ENCODE results near the gene MSRB1. TPM values are rescaled to one million over a fixed set of nuclear protein-coding genes. Genes with fewer than 3 reads are reported as not detected.

The MSRB1 gene
- total RNA-seq, 1 experiment from 2014 or later: 49.4 TPM

DNA sequence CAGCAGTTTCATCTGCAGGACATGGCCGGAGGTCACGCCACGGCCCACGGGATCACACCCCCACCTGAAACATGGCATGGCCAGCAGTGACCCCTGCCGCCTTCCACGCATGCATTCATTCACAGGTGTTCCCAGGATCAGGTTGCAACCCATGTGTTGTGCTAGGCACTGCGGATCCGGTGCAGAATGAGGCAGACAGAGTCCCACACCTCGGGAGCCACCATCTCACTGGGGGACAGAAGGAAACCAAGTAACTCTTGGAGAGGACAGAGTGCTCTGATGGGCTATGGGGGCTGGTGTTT, 4.3 kb upstream of the MSRB1 start:
- H3K27ac ChIP-seq: no peak overlapping the region
- intact Hi-C loops (cut with micrococcal nuclease; ENCODE audit: unreplicated experiment): no loop called here
- 0 out of 2 replicates have a peak, but pooled peaks cover 3% of the 10 kb centered on the region for H4K20me1 ChIP-seq (ENCODE audit: insufficient read depth)
- 0 out of 2 replicates have a peak, but pooled peaks cover under 1% of the 10 kb centered on the region for H3K4me1 ChIP-seq (replicated peaks; ENCODE audit: insufficient read depth)
- H3F3A ChIP-seq (ENCODE audit: insufficient read depth, low read depth): peaks cover 17% of the 10 kb centered on the region; the same call in 1 of the 2 replicates
- peaks cover 6% of the 10 kb centered on the region; the same call in 1 of the 2 replicates for H3K79me2 ChIP-seq (ENCODE audit: low read depth)
- H3K27me3 ChIP-seq (ENCODE audit: insufficient read depth, low read depth): no peaks in the 10 kb centered on the region
- H3K9me2 ChIP-seq (ENCODE audit: insufficient read depth): no peaks in the 10 kb centered on the region
- H3K9me3 ChIP-seq (ENCODE audit: insufficient read depth, low read depth): no peaks in the 10 kb centered on the region
- no TSS peak for BruUV-seq (replicated peaks)
- ChIA-PET POLR2A (ENCODE audit: unreplicated experiment) (no interaction called here), CTCF (no interaction called here)
- no peak overlapping the region for H2AFZ ChIP-seq
- no peak overlapping the region for H3K4me2 ChIP-seq
- no peaks in the 10 kb centered on the region for H3K36me3 ChIP-seq (ENCODE audit: low read depth)
- TF ChIP-seq, protein P1, sequence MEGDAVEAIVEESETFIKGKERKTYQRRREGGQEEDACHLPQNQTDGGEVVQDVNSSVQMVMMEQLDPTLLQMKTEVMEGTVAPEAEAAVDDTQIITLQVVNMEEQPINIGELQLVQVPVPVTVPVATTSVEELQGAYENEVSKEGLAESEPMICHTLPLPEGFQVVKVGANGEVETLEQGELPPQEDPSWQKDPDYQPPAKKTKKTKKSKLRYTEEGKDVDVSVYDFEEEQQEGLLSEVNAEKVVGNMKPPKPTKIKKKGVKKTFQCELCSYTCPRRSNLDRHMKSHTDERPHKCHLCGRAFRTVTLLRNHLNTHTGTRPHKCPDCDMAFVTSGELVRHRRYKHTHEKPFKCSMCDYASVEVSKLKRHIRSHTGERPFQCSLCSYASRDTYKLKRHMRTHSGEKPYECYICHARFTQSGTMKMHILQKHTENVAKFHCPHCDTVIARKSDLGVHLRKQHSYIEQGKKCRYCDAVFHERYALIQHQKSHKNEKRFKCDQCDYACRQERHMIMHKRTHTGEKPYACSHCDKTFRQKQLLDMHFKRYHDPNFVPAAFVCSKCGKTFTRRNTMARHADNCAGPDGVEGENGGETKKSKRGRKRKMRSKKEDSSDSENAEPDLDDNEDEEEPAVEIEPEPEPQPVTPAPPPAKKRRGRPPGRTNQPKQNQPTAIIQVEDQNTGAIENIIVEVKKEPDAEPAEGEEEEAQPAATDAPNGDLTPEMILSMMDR (conservative IDR thresholded peaks at IDR 0.05): no peak
- TF ChIP-seq EZH2 (IDR thresholded peaks at IDR 0.05; ENCODE audit: low read depth): no peak
- no peak for DNase-seq
- no peak overlapping the region for H3K4me3 ChIP-seq

GRCh38 chr16:1946495-1947368, 3.7 kb upstream of the MSRB1 start:
- no peak overlapping the region for H3K4me2 ChIP-seq
- peaks cover 6% of the 10 kb centered on the region; the same call in 1 of the 2 replicates for H3K79me2 ChIP-seq (ENCODE audit: low read depth)
- no peak overlapping the region for H3K27ac ChIP-seq
- H3K4me3 ChIP-seq: no peak overlapping the region
- H3K4me1 ChIP-seq (replicated peaks; ENCODE audit: insufficient read depth): peaks cover 5% of the 10 kb centered on the region
- ChIA-PET POLR2A (ENCODE audit: unreplicated experiment) (no interaction called here), CTCF (interaction anchor here (0.6 kb wide), 1 partner anchor 192 kb away, joined by 7 read pairs; no protein-coding TSS in a partner anchor)
- TF ChIP-seq EZH2 (IDR thresholded peaks at IDR 0.05; ENCODE audit: low read depth): no peak
- TF ChIP-seq, protein P1 (conservative IDR thresholded peaks at IDR 0.05): no peak
- no peak for DNase-seq
- no peak overlapping the region for H2AFZ ChIP-seq
- no TSS peak for BruUV-seq (replicated peaks)
- H3K36me3 ChIP-seq (ENCODE audit: low read depth): no peaks in the 10 kb centered on the region
- 0 out of 2 replicates have a peak, but pooled peaks cover 3% of the 10 kb centered on the region for H4K20me1 ChIP-seq (ENCODE audit: insufficient read depth)
- no peaks in the 10 kb centered on the region for H3K27me3 ChIP-seq (ENCODE audit: insufficient read depth, low read depth)
- no peaks in the 10 kb centered on the region for H3K9me3 ChIP-seq (ENCODE audit: insufficient read depth, low read depth)
- peaks cover 23% of the 10 kb centered on the region; the same call in 1 of the 2 replicates for H3F3A ChIP-seq (ENCODE audit: insufficient read depth, low read depth)
- H3K9me2 ChIP-seq (ENCODE audit: insufficient read depth): no peaks in the 10 kb centered on the region
- intact Hi-C loops (cut with micrococcal nuclease; ENCODE audit: unreplicated experiment): no loop called here

GRCh38 chr16:1945559-1946391, 2.8 kb upstream of the MSRB1 start:
- intact Hi-C loops (cut with micrococcal nuclease; ENCODE audit: unreplicated experiment): no loop called here
- peaks cover 33% of the 10 kb centered on the region; the same call in 1 of the 2 replicates for H3F3A ChIP-seq (ENCODE audit: insufficient read depth, low read depth)
- H3K4me2 ChIP-seq: no peak overlapping the region
- H2AFZ ChIP-seq: no peak overlapping the region
- H4K20me1 ChIP-seq (ENCODE audit: insufficient read depth): 0 out of 2 replicates have a peak, but pooled peaks cover 3% of the 10 kb centered on the region
- CTCF ChIA-PET: interaction anchor here (0.6 kb wide), 1 partner anchor 193 kb away, joined by 7 read pairs; no protein-coding TSS in a partner anchor
- no peak overlapping the region for H3K4me3 ChIP-seq
- H3K36me3 ChIP-seq (ENCODE audit: low read depth): no peaks in the 10 kb centered on the region
- no peak for TF ChIP-seq EZH2 (IDR thresholded peaks at IDR 0.05; ENCODE audit: low read depth)
- TF ChIP-seq, protein P1 (conservative IDR thresholded peaks at IDR 0.05): no peak
- POLR2A ChIA-PET (ENCODE audit: unreplicated experiment): no interaction called here
- peaks cover 15% of the 10 kb centered on the region for H3K4me1 ChIP-seq (replicated peaks; ENCODE audit: insufficient read depth)
- peaks cover 13% of the 10 kb centered on the region; the same call in 1 of the 2 replicates for H3K79me2 ChIP-seq (ENCODE audit: low read depth)
- no TSS peak for BruUV-seq (replicated peaks)
- DNase-seq: no peak
- no peaks in the 10 kb centered on the region for H3K9me2 ChIP-seq (ENCODE audit: insufficient read depth)
- no peaks in the 10 kb centered on the region for H3K27me3 ChIP-seq (ENCODE audit: insufficient read depth, low read depth)
- H3K9me3 ChIP-seq (ENCODE audit: insufficient read depth, low read depth): no peaks in the 10 kb centered on the region
- no peak overlapping the region for H3K27ac ChIP-seq

All from PC-9 (cell line).